SHP77 (cell line): Measurements from ENCODE around the gene HNRNPM.
"Not testable (repeated sequence)": the region's sequence is repeated elsewhere in the genome, so short reads cannot be mapped to it uniquely, and the experiment has no call there.

Experiments
- DNase-seq, 2 experiments: peaks; one replicate each; lab custom pipeline; 2025; lab: John Stamatoyannopoulos, UW

The HNRNPM gene

DNA sequence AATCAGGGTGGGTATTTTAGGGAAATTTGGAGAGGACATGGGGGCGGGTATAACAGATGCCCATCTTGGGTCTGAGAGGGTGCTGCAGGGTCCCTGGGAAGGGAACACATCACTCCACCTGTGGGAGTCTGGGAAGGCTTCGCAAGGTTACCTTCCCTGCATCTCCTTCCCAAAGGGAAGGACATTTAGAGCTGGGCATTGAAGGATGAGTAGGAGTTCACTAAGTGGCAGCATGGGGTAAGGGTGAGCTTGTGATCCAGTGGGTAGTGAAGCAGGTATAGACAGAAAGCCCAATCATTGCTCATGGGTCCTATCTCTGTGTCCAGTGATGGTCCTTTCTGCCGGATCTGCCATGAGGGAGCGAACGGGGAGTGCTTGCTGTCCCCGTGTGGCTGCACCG lies 18.5 kb upstream of the HNRNPM start:
- DNase-seq = no peak

DNA sequence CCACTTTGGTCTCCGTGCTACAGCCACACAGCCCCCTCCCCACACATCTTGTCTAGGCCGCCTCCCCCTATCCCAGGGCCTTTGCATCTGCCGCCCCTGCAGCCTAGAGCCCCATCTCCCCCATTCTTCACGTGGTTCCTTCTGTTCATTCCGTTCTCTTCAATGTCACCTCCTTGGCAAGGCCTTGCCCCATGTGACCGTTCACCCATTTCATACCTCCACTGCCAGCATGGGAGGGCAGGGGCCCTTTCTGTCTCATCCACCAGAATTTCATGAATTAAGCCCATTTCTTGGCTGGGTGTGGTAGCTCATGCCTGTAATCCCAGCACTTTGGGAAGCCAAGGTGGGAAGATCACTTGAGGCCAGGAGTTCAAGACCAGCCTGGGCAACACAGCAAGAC lies 15.7 kb upstream of the HNRNPM start:
- no peak for DNase-seq

DNA sequence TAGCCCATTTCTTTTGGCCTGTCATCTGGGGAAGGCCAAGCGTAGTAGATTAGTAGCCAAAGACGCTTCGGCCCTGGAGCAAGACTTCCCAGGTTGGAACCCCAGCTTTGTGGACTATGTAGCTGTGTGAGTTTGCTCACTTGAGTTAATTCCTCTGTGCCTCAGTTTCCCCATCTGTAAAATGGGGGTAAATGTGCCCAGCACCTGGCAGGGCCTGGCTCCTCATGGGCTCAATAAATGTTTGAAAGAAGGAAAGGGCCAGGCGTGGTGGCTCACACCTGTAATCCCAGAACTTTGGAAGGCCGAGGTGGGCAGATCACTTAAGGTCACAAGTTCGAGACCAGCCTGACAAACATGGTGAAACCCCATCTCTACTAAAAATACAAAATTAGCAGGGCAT lies 14.9 kb upstream of the HNRNPM start:
- no peak for DNase-seq

DNA sequence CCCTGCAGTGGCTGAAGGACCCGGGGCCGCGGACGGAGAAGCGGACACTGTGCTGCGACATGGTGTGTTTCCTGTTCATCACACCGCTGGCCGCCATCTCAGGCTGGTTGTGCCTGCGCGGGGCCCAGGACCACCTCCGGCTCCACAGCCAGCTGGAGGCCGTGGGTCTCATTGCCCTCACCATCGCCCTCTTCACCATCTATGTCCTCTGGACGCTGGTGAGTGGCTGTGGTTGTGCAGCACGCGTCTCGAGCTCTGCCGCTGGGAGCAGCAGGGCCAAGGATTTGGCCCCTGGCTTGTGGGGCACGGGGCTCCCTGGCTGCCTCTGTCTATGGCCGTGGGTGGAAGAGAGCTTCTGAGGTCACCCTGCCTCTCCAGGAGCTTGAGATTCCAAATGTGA lies 14.1 kb upstream of the HNRNPM start:
- DNase-seq = no peak

DNA sequence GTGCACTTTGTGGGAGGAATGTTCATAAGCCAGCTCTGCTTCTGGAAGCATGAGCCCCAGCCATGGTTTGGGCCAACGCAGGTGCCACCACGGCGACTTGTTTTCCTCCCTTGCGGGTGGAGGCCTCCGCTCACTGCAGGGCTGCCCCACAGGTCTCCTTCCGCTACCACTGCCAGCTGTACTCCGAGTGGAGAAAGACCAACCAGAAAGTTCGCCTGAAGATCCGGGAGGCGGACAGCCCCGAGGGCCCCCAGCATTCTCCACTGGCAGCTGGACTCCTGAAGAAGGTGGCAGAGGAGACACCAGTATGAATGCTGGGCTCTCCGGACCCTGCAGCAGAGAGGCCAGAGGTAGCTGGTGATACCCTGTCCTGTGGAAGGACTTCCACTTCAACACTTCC lies 6.5 kb upstream of the HNRNPM start:
- DNase-seq = no peak

DNA sequence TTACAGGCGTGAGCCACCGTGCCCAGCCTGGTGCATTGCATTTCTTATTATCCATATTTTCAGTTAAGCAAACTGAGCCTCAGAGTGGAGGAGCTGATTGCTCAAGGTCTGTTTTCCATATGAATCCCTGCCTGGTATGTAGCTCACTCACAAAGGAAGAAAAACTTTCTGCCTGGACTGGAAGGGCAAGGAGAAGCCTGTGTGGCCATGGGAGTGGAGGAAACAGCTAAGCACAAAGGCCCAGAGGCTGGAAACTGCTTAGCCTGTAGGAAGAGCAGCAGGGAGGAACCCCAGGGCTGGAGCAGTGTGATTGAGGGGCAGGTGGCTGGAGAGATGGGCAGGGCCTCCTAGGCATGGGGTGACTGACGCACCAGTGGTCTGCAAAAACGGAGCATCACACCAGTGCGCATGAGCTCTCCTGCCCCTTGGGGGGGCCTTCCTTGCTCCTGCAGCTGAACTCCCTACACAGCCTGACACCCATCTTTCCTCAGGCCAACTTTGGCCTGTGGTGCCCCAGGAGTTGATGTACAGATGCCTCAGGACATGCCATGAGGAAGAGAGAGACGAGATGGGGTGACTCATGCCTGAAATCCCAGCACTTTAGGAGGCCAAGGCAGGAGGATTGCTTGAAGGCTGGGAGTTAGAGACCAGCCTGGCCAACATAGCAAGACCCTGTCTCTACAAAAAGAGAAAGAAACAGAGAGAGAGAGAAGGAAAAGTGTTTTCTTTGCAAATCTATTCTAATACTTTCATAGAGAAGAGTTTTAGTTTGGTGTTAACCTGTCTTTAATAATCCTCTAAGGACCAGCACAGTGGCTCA lies 2.8 kb upstream of the HNRNPM start:
- DNase-seq = no peak

DNA sequence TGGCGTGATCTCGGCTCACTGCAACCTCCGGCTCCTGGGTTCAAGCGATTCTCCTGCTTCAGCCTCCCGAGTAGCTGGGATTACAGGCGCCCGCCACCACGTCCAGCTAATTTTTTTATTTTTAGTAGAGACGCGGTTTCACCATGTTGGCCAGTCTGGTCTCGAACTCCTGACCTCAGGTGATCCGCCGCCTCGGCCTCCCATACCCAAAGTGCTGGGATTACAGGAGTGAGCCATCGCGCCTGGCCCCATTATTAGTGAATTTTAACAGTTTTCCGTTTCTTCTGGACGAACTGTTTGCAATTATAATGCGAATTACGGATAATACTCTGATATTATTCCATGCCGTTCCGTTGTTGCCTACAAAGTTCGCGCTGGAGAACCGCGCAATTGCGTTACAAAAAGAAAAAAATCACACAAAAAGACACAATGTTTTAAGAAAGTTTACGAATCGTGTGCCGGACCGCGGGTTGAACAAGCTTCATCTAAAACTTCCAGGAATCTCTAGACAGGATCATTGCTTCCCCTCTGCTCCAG lies 567 bp upstream of the HNRNPM start:
- not testable (repeated sequence) for DNase-seq

DNA sequence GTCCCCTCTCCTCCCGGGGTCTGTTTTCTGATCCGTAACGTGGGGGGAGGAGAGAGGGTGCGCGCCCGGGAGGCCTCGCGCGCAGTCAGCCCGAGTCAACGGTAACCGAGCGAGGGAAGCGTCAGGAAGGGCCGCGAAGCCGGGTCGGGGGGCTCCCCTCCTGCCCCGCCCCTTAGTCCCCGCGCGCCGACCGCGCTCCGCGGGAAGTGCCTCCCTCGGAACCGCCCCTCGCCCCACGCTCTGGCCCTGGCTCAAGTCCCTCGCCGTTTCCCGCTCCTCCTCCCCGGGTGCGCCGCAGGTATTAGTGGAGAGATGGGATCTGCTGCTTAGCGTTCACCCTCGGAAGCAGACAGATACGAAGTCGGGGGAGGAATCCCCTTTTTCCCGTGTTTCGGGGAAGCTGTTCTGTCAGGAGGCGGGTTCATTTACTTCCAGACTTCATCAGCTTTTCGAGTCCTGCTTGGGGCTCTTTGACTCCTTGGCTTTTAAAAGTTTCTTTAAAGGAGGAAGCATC lies 770 bp downstream of the HNRNPM start:
- peak in 1 of 2 experiments; percentile 20 for DNase-seq

DNA sequence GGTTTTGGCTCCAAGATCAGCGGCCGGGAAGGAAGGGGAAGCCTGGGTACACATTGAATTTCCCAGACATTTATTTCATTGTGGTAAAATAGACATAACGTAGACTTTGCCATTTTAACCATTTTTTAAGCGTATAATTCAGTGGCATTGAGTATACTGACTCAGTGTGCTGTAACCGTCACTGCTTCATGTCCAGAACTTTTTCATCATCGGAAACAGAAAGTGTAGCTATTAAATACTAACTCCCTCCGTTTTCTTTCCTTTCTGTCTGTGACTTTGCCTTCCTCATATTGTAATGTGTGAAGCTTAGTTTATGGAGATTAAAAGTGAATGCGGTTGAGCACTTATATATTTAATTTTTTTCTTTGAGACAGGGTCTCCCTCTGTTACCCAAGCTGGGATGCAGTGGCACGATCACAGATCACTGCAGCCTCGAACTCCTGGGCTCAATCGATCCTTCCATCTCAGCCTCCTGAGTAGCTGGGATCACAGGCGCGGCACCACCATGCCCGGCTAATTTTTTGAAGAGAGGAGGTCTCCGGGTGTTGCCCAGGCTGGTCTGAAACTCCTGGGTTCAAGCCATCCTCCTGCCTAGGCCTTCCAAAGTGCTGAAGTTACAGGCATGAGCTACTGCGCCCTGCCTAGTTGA lies 1.4 kb downstream of the HNRNPM start:
- DNase-seq = no peak

DNA sequence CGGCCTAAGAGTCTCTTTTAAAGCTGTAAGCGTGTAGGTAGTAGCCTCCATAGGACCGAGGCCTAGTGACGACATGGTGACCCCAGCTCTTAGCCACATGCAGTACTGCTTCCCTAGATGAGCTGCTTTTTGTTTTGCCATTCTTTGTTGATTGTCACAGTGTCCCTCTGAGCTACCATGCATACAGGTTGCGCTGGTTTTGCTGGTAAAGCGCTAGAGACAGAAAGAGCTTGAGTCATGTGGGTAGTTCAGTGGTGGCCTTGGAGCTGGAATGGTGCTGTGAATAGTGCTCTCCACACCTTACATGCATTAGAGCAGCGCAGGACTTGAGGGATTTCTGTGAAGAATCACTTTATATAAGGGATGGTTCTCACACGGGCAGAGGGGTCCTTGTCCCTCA lies 5.1 kb downstream of the HNRNPM start:
- no peak for DNase-seq

DNA sequence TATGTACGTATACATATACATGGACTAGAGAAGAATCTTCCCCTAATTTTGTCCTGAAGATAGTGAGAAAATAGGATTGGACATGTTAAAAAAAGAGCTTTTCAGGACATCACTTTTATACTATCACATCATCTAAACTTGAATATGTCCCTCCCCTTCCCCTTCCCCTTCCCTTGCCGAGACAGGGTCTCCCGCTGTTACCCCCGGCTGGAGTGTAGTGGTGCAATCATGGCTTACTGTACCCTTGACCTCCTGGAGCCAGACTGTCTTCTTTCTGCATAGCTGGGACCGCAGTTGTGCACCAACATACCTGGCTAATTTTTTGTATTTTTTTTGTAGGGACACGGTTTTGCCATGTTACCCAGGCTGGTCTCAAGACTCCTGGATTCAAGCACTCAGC lies 6.6 kb downstream of the HNRNPM start:
- DNase-seq = no peak

DNA sequence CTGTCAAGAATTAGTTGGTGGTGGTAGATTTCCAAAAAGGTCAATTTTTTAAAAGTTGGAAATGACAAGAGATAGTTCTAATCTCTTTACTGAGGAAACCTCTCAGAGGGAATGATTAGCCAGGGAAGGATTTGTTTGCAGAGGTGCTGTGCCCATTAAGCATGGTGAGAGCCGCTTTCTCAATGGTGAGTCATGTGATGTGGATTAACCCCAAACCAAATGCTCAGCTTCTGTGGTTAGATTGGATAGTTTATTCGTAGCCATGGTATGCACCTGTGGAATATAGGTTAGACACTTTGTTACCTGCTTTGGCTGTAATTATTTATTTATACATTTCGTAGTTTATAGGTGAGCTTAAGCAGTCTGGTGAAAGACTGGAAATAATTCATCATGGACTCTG lies 7.1 kb downstream of the HNRNPM start:
- no peak for DNase-seq

DNA sequence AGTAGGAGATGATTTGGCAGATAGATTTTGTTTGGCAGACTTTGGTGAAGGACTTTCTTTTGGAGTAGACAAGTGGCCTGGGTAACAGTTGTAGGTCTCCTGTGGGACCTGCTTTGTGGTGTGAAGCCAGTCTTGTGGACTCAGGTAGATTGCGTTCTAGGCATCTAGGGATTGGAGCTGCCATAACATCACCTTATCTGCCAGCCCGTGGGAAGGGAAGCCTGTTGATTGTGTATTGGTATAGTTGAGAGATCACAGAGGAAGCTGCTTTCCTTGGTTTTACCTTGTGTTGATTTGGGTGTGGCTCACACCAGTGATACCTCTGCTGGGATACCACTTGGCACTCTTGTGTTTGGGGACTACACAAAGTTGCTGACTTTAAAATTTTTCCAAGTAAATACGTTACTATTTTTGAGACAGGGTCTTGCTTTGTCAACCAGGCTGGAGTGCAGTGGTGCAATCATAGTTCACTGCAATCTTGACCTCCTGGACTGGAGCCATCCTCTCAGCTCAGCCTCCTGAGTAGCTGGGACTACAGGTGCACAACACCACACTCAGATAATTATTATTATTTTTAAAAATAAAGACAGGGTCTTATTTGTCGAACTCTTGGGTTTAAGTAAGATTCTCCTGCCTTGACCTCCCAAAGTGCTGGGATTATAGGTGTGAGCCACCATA lies 7.8 kb downstream of the HNRNPM start:
- no peak for DNase-seq

DNA sequence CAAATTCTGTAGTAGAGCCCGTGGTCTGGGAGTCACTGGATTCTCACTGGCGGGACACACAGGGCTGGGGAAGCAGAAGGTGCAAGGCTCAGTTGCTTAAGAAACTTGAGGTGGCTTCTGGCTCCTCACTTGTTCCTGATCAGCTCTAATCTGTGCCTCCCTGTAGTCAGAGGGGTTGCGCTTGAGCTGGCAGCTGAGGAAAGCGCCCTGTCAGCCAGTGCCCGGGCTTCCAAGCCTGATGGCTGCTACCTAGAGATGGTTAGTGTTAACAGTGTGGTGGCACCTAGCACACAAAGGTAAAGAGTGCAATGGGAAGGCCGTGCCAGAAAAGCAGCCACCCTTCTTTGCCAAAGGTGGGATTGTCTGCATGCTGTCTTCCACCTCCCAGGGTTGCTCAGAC lies 8.8 kb downstream of the HNRNPM start:
- DNase-seq = no peak

DNA sequence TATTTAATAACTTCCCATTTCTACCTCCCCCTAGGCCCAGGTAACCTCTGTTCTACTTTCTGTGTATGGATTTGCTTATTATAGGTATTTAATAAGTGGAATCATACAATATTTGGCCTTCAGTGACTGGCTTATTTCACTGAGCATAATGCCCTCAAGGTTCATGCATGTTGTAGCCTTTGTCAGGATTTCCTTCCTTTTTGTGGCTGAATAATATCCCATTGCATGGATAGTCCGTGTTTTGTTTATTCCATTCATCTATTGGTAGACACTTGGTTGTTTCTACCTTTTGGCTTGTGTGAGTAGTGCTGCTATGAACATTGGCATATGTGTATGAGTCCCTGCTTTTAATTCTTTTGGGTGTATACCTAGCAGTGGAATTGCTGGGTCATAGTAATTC lies 9.4 kb downstream of the HNRNPM start:
- DNase-seq = no peak

DNA sequence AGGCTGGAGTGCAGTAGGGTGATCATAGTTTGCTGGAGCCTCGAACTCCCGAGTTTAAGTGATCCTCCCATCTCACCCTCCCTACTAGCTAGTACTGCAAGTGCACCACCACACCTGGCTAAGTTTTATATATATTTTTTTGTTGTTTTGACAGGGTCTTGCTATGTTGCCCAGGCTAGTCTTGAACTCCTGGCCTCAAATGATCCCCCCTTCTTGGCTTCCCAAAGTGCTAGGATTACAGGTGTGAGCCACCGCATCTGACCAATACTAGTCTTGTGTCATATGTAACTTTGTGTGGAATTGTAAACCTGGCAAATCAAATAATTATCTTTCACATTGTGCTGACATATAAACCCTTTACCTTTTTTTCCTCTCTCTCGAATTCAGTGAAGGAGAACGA lies 10.2 kb downstream of the HNRNPM start:
- DNase-seq = no peak

DNA sequence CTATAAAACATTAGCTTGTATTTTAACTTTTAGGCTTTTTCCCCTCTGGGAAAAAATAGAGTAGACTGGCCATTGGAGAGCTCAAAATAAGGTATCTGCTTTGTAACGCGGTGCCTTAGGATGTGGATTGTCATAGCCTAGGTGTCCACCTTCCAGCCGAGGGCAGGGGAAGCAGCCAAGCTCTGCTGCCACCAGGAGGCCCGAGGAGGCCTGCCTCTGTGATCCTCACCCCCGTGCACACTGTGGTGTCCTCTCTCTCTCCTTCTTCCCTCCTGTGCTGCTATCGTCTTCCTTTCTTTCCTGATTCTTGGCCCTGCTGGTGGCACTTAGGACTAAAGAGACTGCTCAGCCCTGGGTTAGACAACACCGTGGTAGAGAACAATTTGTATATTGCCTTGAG lies 11.3 kb downstream of the HNRNPM start:
- no peak for DNase-seq

DNA sequence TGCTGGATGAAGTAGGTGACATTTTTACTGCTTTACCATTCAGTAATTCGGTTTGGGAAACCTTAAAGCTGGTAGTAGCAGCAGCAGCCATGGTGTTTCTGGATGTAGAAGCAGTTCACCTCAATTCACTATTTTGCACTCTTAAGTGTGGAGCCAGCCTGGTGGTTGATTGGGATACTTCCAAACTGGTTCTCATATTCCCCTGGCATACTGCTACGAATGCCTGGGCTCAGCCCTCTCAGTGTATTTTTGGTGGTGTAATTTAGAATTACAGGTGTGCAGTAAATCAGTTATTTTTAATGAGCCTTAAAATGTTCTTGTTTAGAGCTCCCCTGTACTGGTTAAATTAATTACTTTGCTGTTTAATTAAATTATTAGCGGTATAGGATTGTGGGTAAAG lies 12.4 kb downstream of the HNRNPM start:
- DNase-seq = no peak

DNA sequence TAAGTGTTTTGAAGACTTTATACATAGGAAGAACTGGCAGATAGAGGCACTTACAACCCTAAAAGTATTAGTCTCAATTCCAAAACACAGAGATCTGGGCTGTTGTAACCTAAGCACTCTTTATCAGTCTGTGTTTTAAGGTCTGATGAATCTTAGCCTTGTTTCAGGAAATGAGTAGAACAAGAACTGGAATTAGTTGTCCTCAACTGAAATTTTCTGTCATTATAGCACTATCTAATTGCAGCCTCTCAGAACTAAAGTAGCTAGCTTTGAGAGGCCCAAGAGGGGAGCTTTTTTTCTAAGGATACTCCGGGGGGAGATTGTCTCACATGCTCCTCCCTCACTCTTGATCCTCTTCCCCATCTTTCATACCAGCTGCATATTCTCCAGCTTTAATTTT lies 13.1 kb downstream of the HNRNPM start:
- no peak for DNase-seq

DNA sequence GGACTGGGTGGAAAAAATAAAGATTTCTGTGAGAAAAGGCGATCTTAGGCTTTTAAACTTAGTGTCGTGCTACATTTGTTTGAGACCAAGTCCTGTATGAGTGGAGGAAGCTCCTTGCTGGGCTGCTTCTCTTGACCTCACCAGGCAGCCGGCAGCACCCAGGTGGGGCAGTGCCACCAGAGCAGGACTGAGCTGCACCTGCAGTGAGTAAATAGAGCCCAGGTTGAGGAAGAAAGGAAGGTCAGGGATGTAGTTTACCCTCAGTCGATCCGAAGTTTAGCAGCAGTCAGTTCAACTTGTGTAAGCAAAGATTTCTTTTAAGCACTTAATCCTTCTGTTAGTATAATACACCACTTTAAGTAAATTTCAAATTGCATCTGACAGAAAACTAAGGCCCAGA lies 13.6 kb downstream of the HNRNPM start:
- DNase-seq = no peak

DNA sequence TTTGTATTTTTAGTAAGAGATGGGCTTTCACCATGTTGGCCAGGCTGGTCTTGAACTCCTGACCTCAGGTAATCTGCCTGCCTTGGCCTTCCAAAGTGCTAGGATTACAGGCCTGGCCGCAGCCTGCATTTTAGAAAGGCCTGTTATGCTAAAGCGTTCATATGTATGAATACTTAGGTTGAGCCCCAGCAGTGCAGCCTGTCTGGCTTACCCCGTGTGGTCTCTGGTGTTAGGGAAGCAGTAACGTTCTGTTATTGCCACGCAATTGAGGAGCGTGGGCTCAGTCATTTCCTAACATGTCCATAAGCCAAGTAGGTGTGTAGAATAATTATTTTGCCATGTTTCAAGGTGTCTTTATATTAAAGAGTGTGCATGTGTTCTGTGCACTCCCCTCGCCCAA lies 14.3 kb downstream of the HNRNPM start:
- no peak for DNase-seq

DNA sequence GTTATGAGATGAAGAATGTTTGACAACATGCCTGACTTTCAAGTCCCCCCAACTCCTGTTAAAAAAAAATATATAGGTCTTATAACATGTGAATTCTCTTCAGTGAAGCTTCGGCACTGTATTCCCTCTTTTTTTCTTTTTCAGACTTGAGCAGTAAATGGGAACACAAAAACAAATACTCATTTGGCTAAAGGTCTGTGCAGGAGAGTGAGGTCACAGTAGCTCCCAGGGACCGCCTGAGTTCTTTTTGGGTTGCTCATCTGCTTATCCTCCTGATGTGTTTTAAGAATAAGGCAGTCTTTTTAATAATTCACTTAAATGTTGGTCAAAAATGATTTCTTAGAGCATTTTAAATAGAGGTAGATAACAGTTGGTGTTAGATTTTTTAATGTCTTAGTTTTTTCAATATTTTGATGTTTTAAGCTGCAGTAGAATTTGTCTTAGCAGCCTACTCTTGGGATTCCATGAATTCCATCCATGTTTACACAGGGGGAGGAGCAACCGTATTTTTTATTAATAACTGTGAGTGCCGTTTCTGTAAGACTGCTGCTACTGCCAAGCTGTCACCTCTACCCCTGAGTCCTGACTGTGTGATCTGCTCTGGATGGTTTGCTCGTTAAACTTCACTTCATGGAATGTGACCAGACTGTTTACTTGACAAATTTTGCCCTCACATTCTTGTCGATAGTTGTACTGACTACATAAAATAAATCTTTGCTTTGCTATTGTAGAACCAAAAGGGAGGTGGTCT lies 14.9 kb downstream of the HNRNPM start:
- DNase-seq = no peak
